ENCODE data around the gene PIGR. TPM values are rescaled to one million over a fixed set of nuclear protein-coding genes. Genes with fewer than 3 reads are reported as not detected.

The PIGR gene
- total RNA-seq, 1 donor from 2014 or later: not detected

DNA sequence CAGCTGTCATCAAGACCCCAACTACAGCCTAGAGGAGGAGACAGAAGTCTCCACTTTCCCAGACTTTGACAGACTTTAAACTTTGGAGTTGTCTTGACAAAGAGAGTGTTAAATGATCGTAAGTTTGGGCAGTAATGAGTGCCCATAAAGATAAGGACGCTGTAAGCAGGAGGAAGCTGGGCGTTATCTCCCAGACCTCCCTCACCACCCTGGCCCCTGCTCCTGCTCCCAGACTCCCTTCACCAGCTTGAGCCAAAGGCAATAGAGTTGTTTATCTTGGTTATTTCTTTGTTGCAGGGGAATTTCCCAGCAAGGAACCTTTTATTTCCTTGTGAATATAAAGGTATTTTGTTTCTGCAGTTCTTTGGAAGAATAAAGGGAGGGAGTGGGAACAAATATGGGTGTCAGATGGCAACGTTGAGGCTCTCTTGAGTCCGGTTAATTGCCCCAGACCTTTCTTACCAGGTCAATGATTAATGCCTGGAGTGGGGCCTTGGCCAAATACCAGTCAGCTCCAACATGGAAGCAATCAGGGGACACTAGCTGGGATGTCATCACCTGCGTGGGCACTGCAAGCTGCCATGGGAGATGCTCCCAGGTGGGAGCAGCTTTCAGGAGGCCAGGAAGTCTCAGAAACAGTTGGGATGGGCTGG is 4.4 kb downstream of the PIGR start:
- Mint-ChIP-seq H3K27ac (ENCODE audit: unreplicated experiment) (no peak overlapping the region), H3K4me3 (ENCODE audit: unreplicated experiment) (no peak overlapping the region), H3K36me3 (ENCODE audit: unreplicated experiment) (no peaks in the 10 kb centered on the region), H3K4me1 (ENCODE audit: unreplicated experiment) (no peaks in the 10 kb centered on the region), H3K27me3 (ENCODE audit: unreplicated experiment) (peaks cover 23% of the 10 kb centered on the region), H3K9me3 (ENCODE audit: unreplicated experiment) (no peaks in the 10 kb centered on the region)
- DNase-seq (ENCODE audit: extremely low spot score, unreplicated experiment): no peak
- TF ChIP-seq, protein P1, sequence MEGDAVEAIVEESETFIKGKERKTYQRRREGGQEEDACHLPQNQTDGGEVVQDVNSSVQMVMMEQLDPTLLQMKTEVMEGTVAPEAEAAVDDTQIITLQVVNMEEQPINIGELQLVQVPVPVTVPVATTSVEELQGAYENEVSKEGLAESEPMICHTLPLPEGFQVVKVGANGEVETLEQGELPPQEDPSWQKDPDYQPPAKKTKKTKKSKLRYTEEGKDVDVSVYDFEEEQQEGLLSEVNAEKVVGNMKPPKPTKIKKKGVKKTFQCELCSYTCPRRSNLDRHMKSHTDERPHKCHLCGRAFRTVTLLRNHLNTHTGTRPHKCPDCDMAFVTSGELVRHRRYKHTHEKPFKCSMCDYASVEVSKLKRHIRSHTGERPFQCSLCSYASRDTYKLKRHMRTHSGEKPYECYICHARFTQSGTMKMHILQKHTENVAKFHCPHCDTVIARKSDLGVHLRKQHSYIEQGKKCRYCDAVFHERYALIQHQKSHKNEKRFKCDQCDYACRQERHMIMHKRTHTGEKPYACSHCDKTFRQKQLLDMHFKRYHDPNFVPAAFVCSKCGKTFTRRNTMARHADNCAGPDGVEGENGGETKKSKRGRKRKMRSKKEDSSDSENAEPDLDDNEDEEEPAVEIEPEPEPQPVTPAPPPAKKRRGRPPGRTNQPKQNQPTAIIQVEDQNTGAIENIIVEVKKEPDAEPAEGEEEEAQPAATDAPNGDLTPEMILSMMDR (IDR thresholded peaks at IDR 0.05): no peak

DNA sequence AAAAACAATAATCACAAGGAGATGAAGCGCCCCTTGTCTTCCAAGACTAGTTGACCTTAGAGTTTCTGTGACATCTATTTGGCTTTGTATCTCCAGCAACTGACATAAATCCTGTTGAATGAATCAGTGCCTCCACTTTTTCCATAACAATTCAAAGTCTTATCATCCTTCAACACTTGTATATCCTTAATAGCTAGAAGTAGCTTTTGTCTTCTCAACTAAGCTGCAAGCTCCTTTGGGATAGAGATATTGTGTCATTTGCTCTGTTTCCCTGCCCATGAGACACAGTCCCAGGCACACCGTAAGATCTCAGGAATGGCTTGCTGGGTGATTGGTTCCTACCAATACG is 5.7 kb downstream of the PIGR start:
- no peak for DNase-seq (ENCODE audit: extremely low spot score, unreplicated experiment)
- H3K4me1 Mint-ChIP-seq (ENCODE audit: unreplicated experiment): no peaks in the 10 kb centered on the region
- H3K4me3 Mint-ChIP-seq (ENCODE audit: unreplicated experiment): no peak overlapping the region
- H3K27me3 Mint-ChIP-seq (ENCODE audit: unreplicated experiment): peaks cover 23% of the 10 kb centered on the region
- H3K9me3 Mint-ChIP-seq (ENCODE audit: unreplicated experiment): no peaks in the 10 kb centered on the region
- TF ChIP-seq, protein P1 (IDR thresholded peaks at IDR 0.05): no peak
- H3K36me3 Mint-ChIP-seq (ENCODE audit: unreplicated experiment): no peaks in the 10 kb centered on the region
- no peak overlapping the region for H3K27ac Mint-ChIP-seq (ENCODE audit: unreplicated experiment)

DNA sequence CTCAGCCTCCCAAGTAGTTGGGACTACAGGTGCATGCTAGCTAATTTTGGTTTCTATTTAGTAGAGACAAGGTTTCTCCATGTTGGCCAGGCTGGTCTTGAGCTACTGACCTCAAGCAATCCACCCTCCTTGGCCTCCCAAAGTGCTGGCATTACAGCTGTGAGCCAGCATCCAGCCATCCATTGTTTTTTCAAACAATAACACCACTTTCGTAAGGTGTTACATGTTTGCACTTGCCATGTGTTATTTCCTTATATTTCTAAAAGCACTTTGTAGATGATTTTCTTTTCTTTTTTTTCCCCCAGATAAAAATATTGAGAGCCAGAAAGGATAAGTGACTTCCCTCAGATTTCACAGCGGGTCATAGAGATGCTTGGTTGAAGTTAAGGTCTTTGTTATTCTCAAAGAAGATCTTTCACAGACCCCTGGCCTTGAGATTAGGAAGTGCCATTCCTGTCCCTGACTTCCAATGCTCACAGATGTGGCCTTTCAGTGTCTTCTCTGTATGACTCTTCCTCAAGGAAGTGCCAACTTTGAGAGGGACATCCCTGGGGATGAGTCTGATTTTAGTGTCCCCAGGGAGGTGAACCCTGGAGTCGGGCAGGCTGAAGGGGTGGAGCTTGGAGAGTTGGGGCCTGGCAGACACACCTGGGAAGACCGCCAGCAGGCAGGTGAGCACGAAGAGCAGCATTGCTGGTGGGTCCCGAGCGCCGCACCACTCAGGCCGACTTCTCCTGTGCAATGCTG is 6.3 kb downstream of the PIGR start:
- no peak overlapping the region for H3K4me3 Mint-ChIP-seq (ENCODE audit: unreplicated experiment)
- no peaks in the 10 kb centered on the region for H3K4me1 Mint-ChIP-seq (ENCODE audit: unreplicated experiment)
- H3K27ac Mint-ChIP-seq (ENCODE audit: unreplicated experiment): no peak overlapping the region
- no peaks in the 10 kb centered on the region for H3K36me3 Mint-ChIP-seq (ENCODE audit: unreplicated experiment)
- H3K27me3 Mint-ChIP-seq (ENCODE audit: unreplicated experiment): peaks cover 18% of the 10 kb centered on the region
- no peak for DNase-seq (ENCODE audit: extremely low spot score, unreplicated experiment)
- TF ChIP-seq, protein P1 (IDR thresholded peaks at IDR 0.05): no peak
- no peaks in the 10 kb centered on the region for H3K9me3 Mint-ChIP-seq (ENCODE audit: unreplicated experiment)

GRCh38 chr1:206939131-206939530 is 7.1 kb downstream of the PIGR start:
- no peak for DNase-seq (ENCODE audit: extremely low spot score, unreplicated experiment)
- Mint-ChIP-seq H3K9me3 (ENCODE audit: unreplicated experiment) (no peaks in the 10 kb centered on the region), H3K27ac (ENCODE audit: unreplicated experiment) (no peak overlapping the region), H3K4me1 (ENCODE audit: unreplicated experiment) (no peaks in the 10 kb centered on the region), H3K27me3 (ENCODE audit: unreplicated experiment) (peaks cover 13% of the 10 kb centered on the region), H3K4me3 (ENCODE audit: unreplicated experiment) (no peak overlapping the region), H3K36me3 (ENCODE audit: unreplicated experiment) (no peaks in the 10 kb centered on the region)
- TF ChIP-seq, protein P1 (IDR thresholded peaks at IDR 0.05): no peak

- DNase-seq (ENCODE audit: extremely low spot score, unreplicated experiment): no peak
- H3K27me3 Mint-ChIP-seq (ENCODE audit: unreplicated experiment): peaks cover 4% of the 10 kb centered on the region
- H3K36me3 Mint-ChIP-seq (ENCODE audit: unreplicated experiment): no peaks in the 10 kb centered on the region
- H3K9me3 Mint-ChIP-seq (ENCODE audit: unreplicated experiment): no peaks in the 10 kb centered on the region
- H3K4me3 Mint-ChIP-seq (ENCODE audit: unreplicated experiment): no peak overlapping the region
- TF ChIP-seq, protein P1 (IDR thresholded peaks at IDR 0.05): no peak
- H3K4me1 Mint-ChIP-seq (ENCODE audit: unreplicated experiment): no peaks in the 10 kb centered on the region
- no peak overlapping the region for H3K27ac Mint-ChIP-seq (ENCODE audit: unreplicated experiment)
These were observed 8.8 kb downstream of the PIGR start for GRCh38 chr1:206937425-206937824.

Data from osteocyte (in vitro differentiated cells).